Esophagus muscularis mucosa (tissue), 4 donors: ENCODE data around the gene ZNF81. TPM values are rescaled to one million over a fixed set of nuclear protein-coding genes. Genes with fewer than 3 reads are reported as not detected.

ENCODE experiments used
- DNase-seq: peaks from one replicate; pipeline ENCODE4 v3.0.0-alpha.2; 2017; ENCODE audit errors: extremely low spot score
- H3K27ac ChIP-seq, 4 donors: fragments of 200-600 bp; sonication (generic); replicated peaks in 1 of 4; 1 replicate in 3 of 4; 2 replicates in 1 of 4; pipeline ENCODE4 v1.5.1; 2016 to 2019; ENCODE audit warnings: mild to moderate bottlenecking in 1 of 4
- H3K27me3 ChIP-seq, 4 donors: fragments of 200-600 bp; sonication (generic); one replicate each; pipeline versions ENCODE4 v1.5.1 to v1.6.0; 2016 to 2019
- H3K36me3 ChIP-seq, 4 donors: fragments of 200-600 bp; sonication (generic); one replicate each; pipeline ENCODE4 v1.5.1; 2016 to 2019
- H3K4me1 ChIP-seq, 4 donors: fragments of 200-600 bp; sonication (generic); one replicate each; pipeline ENCODE4 v1.5.1; 2016 to 2019
- H3K4me3 ChIP-seq, 4 donors: fragments of 200-600 bp; sonication (generic); 1 replicate in 2 of 4; 2 replicates in 2 of 4; pipeline ENCODE4 v1.5.1; 2016 to 2019; ENCODE audit warnings: mild to moderate bottlenecking in 4 of 4, moderate library complexity in 1 of 4
- H3K9me3 ChIP-seq, 4 donors: fragments of 200-600 bp; sonication (generic); 1 replicate in 3 of 4; 2 replicates in 1 of 4; pipeline ENCODE4 v1.5.1; 2016 to 2019
- CTCF ChIP-seq, 3 experiments: fragments of 200-600 bp in 2 of 3; fragments of 450-650 bp in 1 of 3; sonication (generic) in 2 of 3; IDR thresholded peaks; one replicate each; pipeline ENCODE4 v1.5.1; 2017 to 2019; ENCODE audit warnings: antibody characterized with exemption in 3 of 3, mild to moderate bottlenecking in 2 of 3, moderate library complexity in 1 of 3
- EP300 ChIP-seq: sonication (generic); formaldehyde crosslinking; IDR thresholded peaks from one replicate; pipeline ENCODE4 v1.6.1; 2017; ENCODE audit warnings: antibody characterized with exemption
- POLR2A ChIP-seq: fragments of 450-650 bp; IDR thresholded peaks from one replicate; pipeline ENCODE4 v1.6.1; 2017; ENCODE audit warnings: antibody characterized with exemption, moderate library complexity, mild to moderate bottlenecking, low read depth
- POLR2AphosphoS5 ChIP-seq, 2 donors: sonication (generic); formaldehyde crosslinking; IDR thresholded peaks; one replicate each; pipeline ENCODE4 v1.6.1; 2017; ENCODE audit warnings: antibody characterized with exemption in 2 of 2
- WGBS: methylation state at CpG from one replicate; pipeline ENCODE4 v1.1.5; 2018; 5-methylcytosine and 5-hydroxymethylcytosine counted together
- intact Hi-C: fragments of 100-400 bp; cut with DNase I; formaldehyde crosslinking; loops from one replicate; pipeline ENCODE4 v1.15.1; 2023
- total RNA-seq, 4 donors: library from RNA; depleted of rRNA; stranded (reverse); fragments of >200 nt; gene quantifications; one replicate each; pipeline versions ENCODE4 v1.1.0 to v1.2.1, GENCODE V29; 2016

The ZNF81 gene
- total RNA-seq, 4 donors from 2014 or later = 4.8 to 12.6 (median 5.5) TPM

- H3K36me3 ChIP-seq = no peaks in the 10 kb centered on the region
- no peak for DNase-seq
- H3K4me1 ChIP-seq = no peaks in the 10 kb centered on the region
- TF ChIP-seq POLR2A (no peak), POLR2AphosphoS5 (IDR thresholded peaks at IDR 0.05) (no peak), CTCF (IDR thresholded peaks at IDR 0.05) (no peak), EP300 (no peak)
- H3K27ac ChIP-seq = no peak overlapping the region
- WGBS = 78% methylated on average over 1 of the region's 1 CpG
- H3K27me3 ChIP-seq = no peaks in the 10 kb centered on the region
- H3K4me3 ChIP-seq = no peak overlapping the region
- intact Hi-C loops = no loop called here
- no peaks in the 10 kb centered on the region for H3K9me3 ChIP-seq
Measured at GRCh38 chrX:47828984-47829383, 7.7 kb upstream of the ZNF81 start.

GRCh38 chrX:47831788-47832187 is 4.9 kb upstream of the ZNF81 start:
- Histone ChIP-seq H3K36me3 (no peaks in the 10 kb centered on the region), H3K9me3 (no peaks in the 10 kb centered on the region), H3K27me3 (no peaks in the 10 kb centered on the region), H3K27ac (no peak overlapping the region), H3K4me3 (no peak overlapping the region), H3K4me1 (peaks cover 0 to 5% (median 0%) of the 10 kb centered on the region in 4 donors)
- DNase-seq = no peak
- TF ChIP-seq POLR2A = no peak
- no peak for TF ChIP-seq POLR2AphosphoS5 (IDR thresholded peaks at IDR 0.05)
- TF ChIP-seq EP300 = no peak
- TF ChIP-seq CTCF (IDR thresholded peaks at IDR 0.05) = peak; percentile 26 to 52 (median 36)
- intact Hi-C loops = no loop called here
- WGBS = 48% methylated on average over 2 of the region's 2 CpGs

GRCh38 chrX:47838361-47838760 is 1.7 kb downstream of the ZNF81 start:
- Histone ChIP-seq H3K9me3 (no peaks in the 10 kb centered on the region), H3K4me1 (peaks cover 0 to 14% (median 6%) of the 10 kb centered on the region in 4 donors), H3K27me3 (no peaks in the 10 kb centered on the region), H3K27ac (no peak overlapping the region), H3K4me3 (no peak overlapping the region), H3K36me3 (no peaks in the 10 kb centered on the region)
- no peak for DNase-seq
- TF ChIP-seq EP300 (no peak), CTCF (IDR thresholded peaks at IDR 0.05) (no peak), POLR2AphosphoS5 (IDR thresholded peaks at IDR 0.05) (no peak), POLR2A (no peak)
- WGBS = 62% methylated on average over 1 of the region's 1 CpG
- intact Hi-C loops = no loop called here

DNA sequence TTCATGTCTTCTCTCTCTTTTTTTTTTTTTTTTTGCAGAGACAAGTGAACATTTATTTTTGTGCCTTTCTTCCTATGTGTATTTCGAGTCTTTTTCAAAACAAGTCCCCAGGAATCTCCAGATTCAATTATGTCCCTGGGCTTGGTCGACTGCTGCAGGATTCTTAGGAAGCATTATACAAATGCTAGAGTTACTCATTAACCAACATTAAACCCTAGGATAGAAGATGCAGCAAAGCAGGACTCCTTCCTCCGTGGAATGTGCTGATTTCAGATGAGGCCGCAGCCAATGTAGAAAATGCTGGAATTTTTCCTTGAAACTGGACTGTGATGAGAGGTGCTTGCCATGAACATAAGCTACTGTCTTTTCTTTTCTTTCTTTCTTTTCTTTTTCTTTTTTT is 3.4 kb downstream of the ZNF81 start:
- DNase-seq = no peak
- TF ChIP-seq POLR2AphosphoS5 (IDR thresholded peaks at IDR 0.05) (no peak), POLR2A (no peak), CTCF (IDR thresholded peaks at IDR 0.05) (no peak), EP300 (no peak)
- Histone ChIP-seq H3K27ac (no peak overlapping the region), H3K9me3 (no peaks in the 10 kb centered on the region), H3K4me1 (peaks cover 0 to 14% (median 6%) of the 10 kb centered on the region in 4 donors), H3K4me3 (no peak overlapping the region), H3K36me3 (no peaks in the 10 kb centered on the region), H3K27me3 (no peaks in the 10 kb centered on the region)
- intact Hi-C loops = no loop called here
- WGBS = 83% methylated on average over 4 of the region's 4 CpGs

DNA sequence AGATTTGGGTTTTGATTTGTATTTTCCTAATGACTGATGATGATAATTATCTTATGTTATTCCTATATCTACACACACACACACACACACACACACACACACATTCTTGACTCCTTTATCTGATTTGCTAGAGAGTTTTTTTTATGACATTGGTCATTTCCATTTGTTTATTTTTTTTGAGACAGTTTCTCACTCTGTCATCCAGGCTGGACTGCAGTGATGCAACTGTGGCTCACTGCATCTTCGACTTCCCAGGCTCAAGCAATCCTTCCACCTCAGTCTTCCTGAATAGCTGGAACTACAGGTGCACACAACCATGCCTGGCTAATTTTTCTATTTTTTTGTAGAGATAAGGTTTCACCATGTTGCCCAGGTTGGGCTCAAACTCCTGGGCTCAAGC is 6.7 kb downstream of the ZNF81 start:
- Histone ChIP-seq H3K4me1 (peaks cover 0 to under 1% (median 0%) of the 10 kb centered on the region in 4 donors), H3K27me3 (no peaks in the 10 kb centered on the region)
- WGBS = 72% methylated on average over 1 of the region's 1 CpG

More for the DNA sequence above, 6.7 kb downstream of the ZNF81 start:
- no peak for DNase-seq
- Histone ChIP-seq H3K4me3 (no peak overlapping the region), H3K27ac (no peak overlapping the region), H3K9me3 (no peaks in the 10 kb centered on the region), H3K36me3 (peaks cover 0 to 15% (median 11%) of the 10 kb centered on the region in 4 donors)
- intact Hi-C loops = no loop called here
- TF ChIP-seq EP300 = no peak
- TF ChIP-seq POLR2A = no peak
- no peak for TF ChIP-seq POLR2AphosphoS5 (IDR thresholded peaks at IDR 0.05)
- no peak for TF ChIP-seq CTCF (IDR thresholded peaks at IDR 0.05)
